HCT116 (cell line): ENCODE data around the gene PGPEP1. TPM values are rescaled to one million over a fixed set of nuclear protein-coding genes. Genes with fewer than 3 reads are reported as not detected.

ENCODE experiments used
- ATAC-seq: fragments of 200-7000 bp; cut with Tn5 transposase; 2 replicates; pipeline ENCODE4 v1.9.1; 2020; ENCODE audit warnings: mild to moderate bottlenecking, moderate library complexity
- BruUV-seq: library from RNA; stranded (reverse); fragments of 400-500 nt; replicated peaks from 2 replicates; lab custom pipeline; 2021; lab: Mats Ljungman, UMichigan
- CTCF ChIA-PET: fragments of 300-600 bp; sonication (Branson Sonifier 250); formaldehyde crosslinking; loops from one replicate; lab custom pipeline; 2021; ENCODE audit warnings: antibody characterized with exemption; lab: Charles Lee
- POLR2A ChIA-PET: fragments of 300-600, 350-600 bp; sonication (Branson Sonifier 250); formaldehyde crosslinking; loops from one replicate; lab custom pipeline; 2021; ENCODE audit warnings: antibody characterized with exemption; lab: Charles Lee
- RAD21 ChIA-PET, 2 experiments: fragments of 300-600 bp; sonication (Branson Sonifier 250); formaldehyde crosslinking; loops; one replicate each; lab custom pipeline; 2023; ENCODE audit warnings: low total read pairs in 2 of 2; ENCODE audit not compliant: uncharacterized antibody in 2 of 2, unreplicated experiment in 2 of 2, low non-redundant PET in 1 of 2; lab: Charles Lee
- DNase-seq: peaks from one replicate; pipeline ENCODE4 v3.0.0-alpha.2; 2010; ENCODE audit warnings: low read depth, low spot score
- H2AFZ ChIP-seq: fragments of 200-600 bp; shearing (Covaris generic), sonication (generic); 2 replicates; pipeline ENCODE4 v1.6.1; 2017; ENCODE audit warnings: low read depth, mixed run types, mixed read lengths, antibody characterized with exemption, low read length; ENCODE audit not compliant: poor library complexity, severe bottlenecking
- H3K27ac ChIP-seq: 2 replicates; pipeline ENCODE4 v1.5.1; 2012; ENCODE audit warnings: low read depth, low read length
- H3K27me3 ChIP-seq: fragments of 200-600 bp; sonication (generic); 2 replicates; pipeline ENCODE4 v1.6.1; 2016; ENCODE audit warnings: mixed run types, low read length, mixed read lengths; ENCODE audit not compliant: insufficient read depth
- H3K36me3 ChIP-seq, 2 experiments: fragments of 200-500 bp in 1 of 2; fragments of 200-600 bp in 1 of 2; sonication (Bioruptor generic) in 1 of 2; sonication (generic) in 1 of 2; 2 replicates each; pipeline versions ENCODE4 v1.5.1 to v1.6.1; 2014 to 2016; ENCODE audit warnings: low read length in 2 of 2, inconsistent platforms in 1 of 2, mixed read lengths in 1 of 2, mixed run types in 1 of 2; ENCODE audit not compliant: insufficient read depth in 2 of 2, control insufficient read depth in 1 of 2
- H3K4me1 ChIP-seq, 2 experiments: fragments of 200-600 bp in 1 of 2; sonication (generic) in 1 of 2; 2 replicates each; pipeline versions ENCODE4 v1.5.1 to v1.6.1; 2012 to 2017; ENCODE audit warnings: low read length in 2 of 2, inconsistent platforms in 1 of 2, mild to moderate bottlenecking in 1 of 2, mixed read lengths in 1 of 2, mixed run types in 1 of 2, moderate library complexity in 1 of 2; ENCODE audit not compliant: insufficient read depth in 2 of 2, control insufficient read depth in 1 of 2
- H3K4me2 ChIP-seq: fragments of 200-600 bp; sonication (generic); 2 replicates; pipeline ENCODE4 v1.6.1; 2017; ENCODE audit warnings: mixed run types, low read length, mixed read lengths
- H3K4me3 ChIP-seq, 2 experiments: fragments of 200-600 bp in 1 of 2; sonication (generic) in 1 of 2; replicated peaks in 1 of 2; 2 replicates each; pipeline ENCODE4 v1.5.1; 2011 to 2016; ENCODE audit warnings: low read length in 2 of 2, control low read depth in 1 of 2, low read depth in 1 of 2, mild to moderate bottlenecking in 1 of 2, mixed read lengths in 1 of 2, mixed run types in 1 of 2
- H3K79me2 ChIP-seq: fragments of 200-600 bp; sonication (generic); 2 replicates; pipeline ENCODE4 v1.6.1; 2017; ENCODE audit warnings: mild to moderate bottlenecking, mixed run types, low read length, moderate library complexity, mixed read lengths; ENCODE audit not compliant: insufficient read depth
- H3K9ac ChIP-seq: fragments of 200-600 bp; sonication (generic); 2 replicates; pipeline ENCODE4 v1.6.1; 2016; ENCODE audit warnings: low read length, mixed read lengths
- H3K9me2 ChIP-seq: fragments of 200-600 bp; sonication (generic), shearing (Covaris generic); 2 replicates; pipeline ENCODE4 v1.6.1; 2017; ENCODE audit warnings: mixed run types, mild to moderate bottlenecking, moderate library complexity; ENCODE audit not compliant: insufficient read depth
- H3K9me3 ChIP-seq, 2 experiments: fragments of 200-500 bp in 1 of 2; fragments of 200-600 bp in 1 of 2; sonication (Bioruptor generic) in 1 of 2; sonication (generic) in 1 of 2; 2 replicates each; pipeline ENCODE4 v1.6.1; 2014 to 2017; ENCODE audit warnings: low read length in 2 of 2, mixed read lengths in 2 of 2, inconsistent platforms in 1 of 2, low read depth in 1 of 2, mild to moderate bottlenecking in 1 of 2, mixed run types in 1 of 2, moderate library complexity in 1 of 2; ENCODE audit not compliant: control insufficient read depth in 1 of 2, insufficient read depth in 1 of 2
- H4K20me1 ChIP-seq: fragments of 200-600 bp; sonication (generic), shearing (Covaris generic); 2 replicates; pipeline ENCODE4 v1.6.1; 2017; ENCODE audit warnings: mixed run types, mild to moderate bottlenecking, moderate library complexity; ENCODE audit not compliant: insufficient read depth
- EGR1 ChIP-seq: IDR thresholded peaks from 2 replicates; pipeline ENCODE4 v1.6.1; 2012; ENCODE audit warnings: low read depth
- ELF1 ChIP-seq: IDR thresholded peaks from 2 replicates; pipeline ENCODE4 v1.6.1; 2012; ENCODE audit warnings: low read depth, borderline replicate concordance
- MAX ChIP-seq: IDR thresholded peaks from 2 replicates; pipeline ENCODE4 v1.6.1; 2012
- POLR2A ChIP-seq: IDR thresholded peaks from 2 replicates; pipeline ENCODE4 v1.7.0; 2011; ENCODE audit warnings: borderline replicate concordance; ENCODE audit not compliant: insufficient read depth, insufficient read length; ENCODE audit errors: extremely low read depth
- POLR2AphosphoS5 ChIP-seq: IDR thresholded peaks from 2 replicates; pipeline ENCODE4 v1.6.1; 2011; ENCODE audit warnings: mild to moderate bottlenecking, low read depth, low read length, moderate library complexity
- REST ChIP-seq: IDR thresholded peaks from 2 replicates; pipeline ENCODE4 v1.6.1; 2012; ENCODE audit warnings: low read depth
- SIN3A ChIP-seq: IDR thresholded peaks from 2 replicates; pipeline ENCODE4 v1.6.1; 2012; ENCODE audit warnings: low read depth
- SP1 ChIP-seq: IDR thresholded peaks from 2 replicates; pipeline ENCODE4 v1.6.1; 2012; ENCODE audit warnings: low read depth
- SRF ChIP-seq: IDR thresholded peaks from 2 replicates; pipeline ENCODE4 v1.6.1; 2012; ENCODE audit warnings: low read depth
- ZBTB33 ChIP-seq: IDR thresholded peaks from 2 replicates; pipeline ENCODE4 v1.6.1; 2011; ENCODE audit warnings: mild to moderate bottlenecking, low read length, moderate library complexity; ENCODE audit not compliant: insufficient replicate concordance; ENCODE audit errors: extremely low read depth
- ZFX ChIP-seq: fragments of 450-650 bp; IDR thresholded peaks from 2 replicates; pipeline ENCODE4 v1.6.1; 2017
- intact Hi-C: fragments of 100-400 bp; cut with micrococcal nuclease; formaldehyde crosslinking; loops from 2 replicates; pipeline ENCODE4 v1.10.0; 2022
- total RNA-seq: library from RNA; stranded (reverse); gene quantifications from one replicate; pipeline ENCODE4 v1.2.1, GENCODE V29; 2021; ENCODE audit not compliant: unreplicated experiment

Gene PGPEP1
- total RNA-seq, 1 experiment from 2014 or later, result 30.9 TPM

- Histone ChIP-seq H3K36me3 (no peaks in the 10 kb centered on the region), H4K20me1 (no peaks in the 10 kb centered on the region), H3K79me2 (no peaks in the 10 kb centered on the region), H3K9ac (peak overlapping the region; percentile 86), H3K4me3 (peak overlapping the region; percentile 49 to 74), H3K4me1 (peaks cover 28 to 55% of the 10 kb centered on the region in 2 experiments), H3K27ac (peak overlapping the region; percentile 94), H3K27me3 (no peaks in the 10 kb centered on the region), H3K9me2 (no peaks in the 10 kb centered on the region), H3K4me2 (peak overlapping the region; percentile 98), H3K9me3 (no peaks in the 10 kb centered on the region), H2AFZ (no peak overlapping the region)
- CTCF ChIA-PET, result interaction anchor here (0.9 to 3.1 kb wide), 4 partner anchors 11 to 37 kb away, joined by 3 to 28 read pairs (median 8); partner anchors contain the start of gene JUND
- DNase-seq, result no peak
- ATAC-seq, result peak; percentile 65
- POLR2A ChIA-PET, result interaction anchor here (0.7 to 4.4 kb wide), 9 partner anchors 10 to 294 kb away, joined by 3 to 138 read pairs (median 7); partner anchors contain the start of genes GDF15, JUND and LSM4
- RAD21 ChIA-PET, result interaction anchor here in 1 of 2 experiments (1.2 to 1.5 kb wide), 2 partner anchors 10 to 13 kb away, joined by 3 to 6 read pairs; no protein-coding TSS in a partner anchor
- no TSS peak for BruUV-seq
- TF ChIP-seq ELF1 (no peak), ZBTB33 (peak; percentile 40), ZFX (peak; percentile 77; the same call in 1 of the 2 replicates), EGR1 (peak; percentile 96), SP1 (peak; percentile 50), SRF (no peak), MAX (peak; percentile 65), POLR2A (peak; percentile 2), SIN3A (no peak), REST (no peak), POLR2AphosphoS5 (peak; percentile 60)
- intact Hi-C loops, result no loop called here
Measured at GRCh38 chr19:18291590-18292461, 48.6 kb upstream of the PGPEP1 start.
